Uterus (tissue), 2 donors: ENCODE data around the gene ZNF429.

Experiments
- POLR2A ChIP-seq, 2 donors: fragments of 450-650 bp; IDR thresholded peaks; one replicate each; pipeline ENCODE4 v1.6.1; 2016; ENCODE audit warnings: antibody characterized with exemption in 2 of 2, mild to moderate bottlenecking in 1 of 2, moderate library complexity in 1 of 2
- TF ChIP-seq, protein P1 (sequence below), 4 experiments: fragments of 200-600 bp in 2 of 4; fragments of 450-650 bp in 2 of 4; sonication (generic) in 2 of 4; IDR thresholded peaks; one replicate each; pipeline ENCODE4 v1.5.1; 2016 to 2019; ENCODE audit warnings: antibody characterized with exemption in 4 of 4, mild to moderate bottlenecking in 2 of 4, moderate library complexity in 1 of 4

DNA sequence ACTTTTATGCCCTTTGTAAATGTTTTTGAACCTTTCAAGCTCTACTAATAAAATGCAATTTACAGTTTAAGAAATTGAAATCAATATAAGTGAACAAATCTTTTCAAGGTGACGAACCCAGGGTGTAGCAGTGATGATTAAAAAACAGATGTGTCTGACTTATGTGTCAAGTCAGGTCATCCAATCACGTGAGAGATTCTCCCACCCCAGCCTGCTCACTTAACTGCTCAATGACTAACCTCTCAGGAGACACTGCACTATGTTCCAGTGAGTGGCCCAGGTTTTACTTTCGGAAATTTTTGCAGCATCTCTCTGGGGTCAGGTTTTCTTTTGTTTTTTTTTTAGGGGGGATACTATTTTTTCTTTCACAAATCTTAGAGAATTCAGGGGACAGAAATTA, 60.7 kb downstream of the ZNF429 start:
- TF ChIP-seq, protein P1, sequence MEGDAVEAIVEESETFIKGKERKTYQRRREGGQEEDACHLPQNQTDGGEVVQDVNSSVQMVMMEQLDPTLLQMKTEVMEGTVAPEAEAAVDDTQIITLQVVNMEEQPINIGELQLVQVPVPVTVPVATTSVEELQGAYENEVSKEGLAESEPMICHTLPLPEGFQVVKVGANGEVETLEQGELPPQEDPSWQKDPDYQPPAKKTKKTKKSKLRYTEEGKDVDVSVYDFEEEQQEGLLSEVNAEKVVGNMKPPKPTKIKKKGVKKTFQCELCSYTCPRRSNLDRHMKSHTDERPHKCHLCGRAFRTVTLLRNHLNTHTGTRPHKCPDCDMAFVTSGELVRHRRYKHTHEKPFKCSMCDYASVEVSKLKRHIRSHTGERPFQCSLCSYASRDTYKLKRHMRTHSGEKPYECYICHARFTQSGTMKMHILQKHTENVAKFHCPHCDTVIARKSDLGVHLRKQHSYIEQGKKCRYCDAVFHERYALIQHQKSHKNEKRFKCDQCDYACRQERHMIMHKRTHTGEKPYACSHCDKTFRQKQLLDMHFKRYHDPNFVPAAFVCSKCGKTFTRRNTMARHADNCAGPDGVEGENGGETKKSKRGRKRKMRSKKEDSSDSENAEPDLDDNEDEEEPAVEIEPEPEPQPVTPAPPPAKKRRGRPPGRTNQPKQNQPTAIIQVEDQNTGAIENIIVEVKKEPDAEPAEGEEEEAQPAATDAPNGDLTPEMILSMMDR (IDR thresholded peaks at IDR 0.05) = no peak
- TF ChIP-seq POLR2A (IDR thresholded peaks at IDR 0.05) = no peak
